Bone marrow (tissue), 2 donors: ENCODE results near the gene HAO2.
"Not testable (repeated sequence)": the region's sequence is repeated elsewhere in the genome, so short reads cannot be mapped to it uniquely, and the experiment has no call there.

ENCODE experiments used
- DNase-seq, 2 donors: peaks; one replicate each; lab custom pipeline; 2025; lab: John Stamatoyannopoulos, UW

HAO2 gene

GRCh38 chr1:119368554-119368953, at the start of gene HAO2:
TSS of gene HAO2 (plus strand) at chr1:119368785. CDS start at chr1:119381086, 12,301 bp downstream.
- DNase-seq: no peak

- DNase-seq: no peak
Measured at GRCh38 chr1:119320100-119320499, 48.5 kb upstream of the HAO2 start.

GRCh38 chr1:119321666-119322419, 46.7 kb upstream of the HAO2 start:
- DNase-seq: no peak

- DNase-seq: no peak
Measured at GRCh38 chr1:119323216-119323982, 45.2 kb upstream of the HAO2 start.

- no peak for DNase-seq
Measured at GRCh38 chr1:119324198-119324597, 44.4 kb upstream of the HAO2 start.

GRCh38 chr1:119326251-119326650, 42.3 kb upstream of the HAO2 start:
- no peak for DNase-seq

GRCh38 chr1:119327094-119327449, 41.5 kb upstream of the HAO2 start:
- no peak for DNase-seq

GRCh38 chr1:119327450-119328155, 41.0 kb upstream of the HAO2 start:
- no peak for DNase-seq

GRCh38 chr1:119329541-119330461, 38.8 kb upstream of the HAO2 start:
- DNase-seq: no peak

GRCh38 chr1:119330466-119331189, 38.0 kb upstream of the HAO2 start:
- no peak for DNase-seq

- DNase-seq: no peak
Measured at GRCh38 chr1:119331190-119331515, 37.4 kb upstream of the HAO2 start.

- no peak for DNase-seq
Measured at GRCh38 chr1:119331915-119332314, 36.7 kb upstream of the HAO2 start.

GRCh38 chr1:119332622-119333021, 36.0 kb upstream of the HAO2 start:
- no peak for DNase-seq

GRCh38 chr1:119333163-119333896, 35.3 kb upstream of the HAO2 start:
- no peak for DNase-seq

- not testable (repeated sequence) for DNase-seq
Measured at GRCh38 chr1:119333897-119334250, 34.7 kb upstream of the HAO2 start.

- no peak for DNase-seq
Measured at GRCh38 chr1:119336848-119337247, 31.7 kb upstream of the HAO2 start.

GRCh38 chr1:119338004-119338403, 30.6 kb upstream of the HAO2 start:
- no peak for DNase-seq

- no peak for DNase-seq
Measured at GRCh38 chr1:119338757-119339156, 29.8 kb upstream of the HAO2 start.

- no peak for DNase-seq
Measured at GRCh38 chr1:119340861-119341261, 27.7 kb upstream of the HAO2 start.

- DNase-seq: no peak
Measured at GRCh38 chr1:119341372-119341947, 27.1 kb upstream of the HAO2 start.
